Keratinocyte (primary cell): Measurements from ENCODE around the gene OAF. TPM values are rescaled to one million over a fixed set of nuclear protein-coding genes. Genes with fewer than 3 reads are reported as not detected.

Source experiments
- DNase-seq: peaks from one replicate; pipeline ENCODE4 v3.0.0-alpha.2; 2011; ENCODE audit warnings: low read depth, missing footprints, low spot score
- FAIRE-seq: peaks from 2 replicates; lab custom pipeline; 2011; peaks lifted over from hg19 to GRCh38; lab: Jason Lieb, UNC
- H2AFZ ChIP-seq: 2 replicates; pipeline ENCODE4 v1.6.0; 2012; ENCODE audit warnings: low read length, control low read depth, inconsistent platforms; ENCODE audit not compliant: control insufficient read depth
- H3K27ac ChIP-seq: 2 replicates; pipeline ENCODE4 v1.5.1; 2011; ENCODE audit warnings: low read length; ENCODE audit not compliant: control insufficient read depth, insufficient read depth
- H3K27me3 ChIP-seq: 3 replicates; pipeline ENCODE4 v1.6.0; 2011; ENCODE audit warnings: low read length; ENCODE audit not compliant: control insufficient read depth, insufficient read depth; ENCODE audit errors: extremely low read depth
- H3K36me3 ChIP-seq, 2 experiments: 2 replicates in 1 of 2; 3 replicates in 1 of 2; pipeline ENCODE4 v1.5.1; 2011; ENCODE audit warnings: low read length in 2 of 2, mild to moderate bottlenecking in 1 of 2; ENCODE audit not compliant: control insufficient read depth in 2 of 2, insufficient read depth in 2 of 2; ENCODE audit errors: extremely low read depth in 1 of 2
- H3K4me1 ChIP-seq: 3 replicates; pipeline ENCODE4 v1.5.1; 2011; ENCODE audit warnings: low read length; ENCODE audit not compliant: control insufficient read depth, insufficient read depth; ENCODE audit errors: extremely low read depth
- H3K4me2 ChIP-seq: 3 replicates; pipeline ENCODE4 v1.6.0; 2011; ENCODE audit warnings: low read depth, low read length; ENCODE audit not compliant: control insufficient read depth, insufficient read depth; ENCODE audit errors: extremely low read depth
- H3K4me3 ChIP-seq, 3 experiments: fragments of 200-600 bp in 1 of 3; sonication (generic) in 1 of 3; 2 replicates in 2 of 3; 3 replicates in 1 of 3; pipeline ENCODE4 v1.5.1; 2011 to 2016; ENCODE audit warnings: low read length in 3 of 3, mild to moderate bottlenecking in 3 of 3, control low read depth in 2 of 3, inconsistent platforms in 1 of 3, low read depth in 1 of 3, mixed read lengths in 1 of 3, mixed run types in 1 of 3, moderate library complexity in 1 of 3; ENCODE audit not compliant: control insufficient read depth in 2 of 3, insufficient read depth in 2 of 3; ENCODE audit errors: extremely low read depth in 1 of 3
- H3K79me2 ChIP-seq: 2 replicates; pipeline ENCODE4 v1.6.0; 2012; ENCODE audit warnings: low read length; ENCODE audit not compliant: control insufficient read depth, insufficient read depth
- H3K9ac ChIP-seq: 3 replicates; pipeline ENCODE4 v1.6.0; 2011; ENCODE audit warnings: low read length; ENCODE audit not compliant: control insufficient read depth, insufficient read depth; ENCODE audit errors: extremely low read depth
- H3K9me1 ChIP-seq: 3 replicates; pipeline ENCODE4 v1.6.0; 2011; ENCODE audit warnings: low read length; ENCODE audit not compliant: control insufficient read depth, insufficient read depth; ENCODE audit errors: extremely low read depth
- H3K9me3 ChIP-seq: 2 replicates; pipeline ENCODE4 v1.5.1; 2012; ENCODE audit warnings: low read depth, low read length; ENCODE audit not compliant: control insufficient read depth
- H4K20me1 ChIP-seq: 3 replicates; pipeline ENCODE4 v1.6.0; 2011; ENCODE audit warnings: low read length; ENCODE audit not compliant: control insufficient read depth, insufficient read depth; ENCODE audit errors: extremely low read depth
- CTCF ChIP-seq, 3 experiments: IDR thresholded peaks in 1 of 3; conservative IDR thresholded peaks in 1 of 3; optimal IDR thresholded peaks in 1 of 3; 2 replicates in 2 of 3; 3 replicates in 1 of 3; pipeline versions ENCODE3 to v1.5.1; 2011; ENCODE audit warnings: low read length in 3 of 3, mild to moderate bottlenecking in 3 of 3, moderate library complexity in 2 of 3, control low read depth in 1 of 3, inconsistent platforms in 1 of 3; ENCODE audit not compliant: insufficient read depth in 2 of 3; ENCODE audit errors: extremely low read depth in 1 of 3
- EZH2 ChIP-seq: IDR thresholded peaks from one replicate; pipeline ENCODE4 v1.6.1; 2012; ENCODE audit warnings: inconsistent platforms, mild to moderate bottlenecking, low read length, moderate library complexity
- dilution Hi-C: fragments of 300-500 bp; cut with MboI; formaldehyde crosslinking; loops from one replicate; pipeline ENCODE4 v1.7.0; 2020; ENCODE audit warnings: low sequenced_read_pairs; ENCODE audit not compliant: extremely low pct_ligation_motif_present
- polyA plus RNA-seq, 5 experiments: library from polyadenylated mRNA; depleted of rRNA in 3 of 5; stranded (reverse) in 3 of 5; stranded (forward) in 1 of 5; unstranded in 1 of 5; fragments of >200 nt; gene quantifications; 1 replicate in 1 of 5; 2 replicates in 3 of 5; 3 replicates in 1 of 5; pipeline versions ENCODE4 v1.2.1 to v1.2.3, GENCODE V29; 2011 to 2012; ENCODE audit warnings: missing spikeins in 2 of 5, low read depth in 1 of 5, low replicate concordance in 1 of 5

OAF gene
- polyA plus RNA-seq, 1 donor (not counting 4 experiments of a cell fraction or from before 2014, with no cell fraction given) = 11.2 TPM

- DNase-seq (no peak), FAIRE-seq (no peak)
- TF ChIP-seq CTCF (optimal IDR thresholded peaks at IDR 0.05 in 1 of 3, IDR thresholded peaks at IDR 0.05 in 1 of 3, conservative IDR thresholded peaks at IDR 0.05 in 1 of 3; ENCODE audit: extremely low read depth in 1 of 3, insufficient read depth in 2 of 3, low read length in 3 of 3) (no peak), EZH2 (no peak)
- Histone ChIP-seq H3K9me3 (no peaks in the 10 kb centered on the region), H3K9ac (no peak overlapping the region), H3K9me1 (no peaks in the 10 kb centered on the region), H3K4me3 (no peak overlapping the region), H4K20me1 (no peaks in the 10 kb centered on the region), H3K4me1 (peaks cover 9% of the 10 kb centered on the region), H3K27ac (no peak overlapping the region), H2AFZ (no peak overlapping the region), H3K27me3 (peaks cover 10% of the 10 kb centered on the region), H3K4me2 (no peak overlapping the region), H3K36me3 (no peaks in the 10 kb centered on the region), H3K79me2 (no peaks in the 10 kb centered on the region)
- dilution Hi-C loops = no loop called here
These were observed 10.2 kb upstream of the OAF start for GRCh38 chr11:120200677-120201076.

GRCh38 chr11:120201653-120202052 is 9.2 kb upstream of the OAF start:
- H2AFZ ChIP-seq = no peak overlapping the region
- DNase-seq = no peak
- no peaks in the 10 kb centered on the region for H3K9me1 ChIP-seq
- H3K79me2 ChIP-seq = no peaks in the 10 kb centered on the region
- H3K9me3 ChIP-seq = no peaks in the 10 kb centered on the region
- TF ChIP-seq EZH2 (no peak), CTCF (optimal IDR thresholded peaks at IDR 0.05 in 1 of 3, IDR thresholded peaks at IDR 0.05 in 1 of 3, conservative IDR thresholded peaks at IDR 0.05 in 1 of 3; ENCODE audit: extremely low read depth in 1 of 3, insufficient read depth in 2 of 3, low read length in 3 of 3) (no peak)
- H3K27ac ChIP-seq = no peak overlapping the region
- no peaks in the 10 kb centered on the region for H4K20me1 ChIP-seq
- dilution Hi-C loops = no loop called here
- peaks cover 11% of the 10 kb centered on the region for H3K4me1 ChIP-seq
- H3K4me3 ChIP-seq = no peak overlapping the region
- no peak for FAIRE-seq
- H3K4me2 ChIP-seq = no peak overlapping the region
- H3K27me3 ChIP-seq = peaks cover 6% of the 10 kb centered on the region
- no peaks in the 10 kb centered on the region for H3K36me3 ChIP-seq
- no peak overlapping the region for H3K9ac ChIP-seq
